T-helper 2 cell (primary cell): ENCODE measurements around the gene B3GALT5.
"Not testable (repeated sequence)": the region's sequence is repeated elsewhere in the genome, so short reads cannot be mapped to it uniquely, and the experiment has no call there.

ENCODE experiments used
- DNase-seq, 5 experiments: peaks; one replicate each; pipeline versions ENCODE4 v3.0.0 to v3.0.0-alpha.2; 2012 to 2022

B3GALT5 gene

GRCh38 chr21:39669485-39669884 is 56.7 kb downstream of the B3GALT5 start:
- DNase-seq, result no peak

GRCh38 chr21:39669976-39670661 is 57.4 kb downstream of the B3GALT5 start:
- no peak for DNase-seq

- no peak for DNase-seq
Observed at GRCh38 chr21:39670701-39671100, 58.0 kb downstream of the B3GALT5 start.

GRCh38 chr21:39671986-39672385 is 59.2 kb downstream of the B3GALT5 start:
- DNase-seq, result no peak

- DNase-seq, result no peak
Observed at GRCh38 chr21:39673163-39673562, 60.4 kb downstream of the B3GALT5 start.

- no peak for DNase-seq
Observed at GRCh38 chr21:39673736-39674135, 61.0 kb downstream of the B3GALT5 start.

- DNase-seq, result no peak
Observed at GRCh38 chr21:39674801-39675200, 62.1 kb downstream of the B3GALT5 start.

- no peak for DNase-seq
Observed at GRCh38 chr21:39675590-39675989, 62.9 kb downstream of the B3GALT5 start.

- DNase-seq, result peak in 2 of 5 experiments; percentile 17 to 77
Observed at GRCh38 chr21:39675993-39676661, 63.4 kb downstream of the B3GALT5 start.

- DNase-seq, result no peak
Observed at GRCh38 chr21:39680216-39680615, 67.5 kb downstream of the B3GALT5 start.

- DNase-seq, result no peak
Observed at GRCh38 chr21:39681257-39681656, 68.5 kb downstream of the B3GALT5 start.

- DNase-seq, result no peak
Observed at GRCh38 chr21:39681845-39682244, 69.1 kb downstream of the B3GALT5 start.

GRCh38 chr21:39685236-39685635 is 72.5 kb downstream of the B3GALT5 start:
- DNase-seq, result no peak

- DNase-seq, result no peak
Observed at GRCh38 chr21:39685991-39686390, 73.3 kb downstream of the B3GALT5 start.

- DNase-seq, result no peak
Observed at GRCh38 chr21:39686646-39687468, 74.1 kb downstream of the B3GALT5 start.

GRCh38 chr21:39688010-39688409 is 75.3 kb downstream of the B3GALT5 start:
- no peak for DNase-seq

GRCh38 chr21:39689860-39690259 is 77.1 kb downstream of the B3GALT5 start:
- DNase-seq, result not testable (repeated sequence)

- DNase-seq, result no peak
Observed at GRCh38 chr21:39690454-39690853, 77.7 kb downstream of the B3GALT5 start.

GRCh38 chr21:39694750-39695149 is 82.0 kb downstream of the B3GALT5 start:
- no peak for DNase-seq

- DNase-seq, result no peak
Observed at GRCh38 chr21:39696196-39696595, 83.5 kb downstream of the B3GALT5 start.

GRCh38 chr21:39696618-39697017 is 83.9 kb downstream of the B3GALT5 start:
- DNase-seq, result no peak

GRCh38 chr21:39700318-39700717 is 87.6 kb downstream of the B3GALT5 start:
- DNase-seq, result no peak

GRCh38 chr21:39703578-39703977 is 90.8 kb downstream of the B3GALT5 start:
- DNase-seq, result no peak

GRCh38 chr21:39705849-39706248 is 93.1 kb downstream of the B3GALT5 start:
- DNase-seq, result no peak
